ENCODE data around the gene GATA2.

The GATA2 gene

GRCh38 chr3:128487813-128488635 lies 5.0 kb downstream of the GATA2 start:
- peak; percentile 87 to 99 for DNase-seq

GRCh38 chr3:128487538-128487812 lies 5.5 kb downstream of the GATA2 start:
- DNase-seq = no peak

GRCh38 chr3:128486681-128487537 lies 6.1 kb downstream of the GATA2 start:
- DNase-seq = peak in 1 of 2 experiments; percentile 78

GRCh38 chr3:128486205-128486628 lies 6.8 kb downstream of the GATA2 start:
- DNase-seq = no peak

- DNase-seq = peak in 1 of 2 experiments; percentile 57
These were observed 7.5 kb downstream of the GATA2 start for GRCh38 chr3:128485282-128486204.

- peak; percentile 30 to 65 for DNase-seq
These were observed 8.4 kb downstream of the GATA2 start for GRCh38 chr3:128484404-128485281.

GRCh38 chr3:128483657-128484403 lies 9.2 kb downstream of the GATA2 start:
- peak; percentile 43 to 78 for DNase-seq

- peak in 1 of 2 experiments; percentile 52 for DNase-seq
These were observed 10.0 kb downstream of the GATA2 start for GRCh38 chr3:128482666-128483656.

- peak in 1 of 2 experiments; percentile 55 for DNase-seq
These were observed 10.8 kb downstream of the GATA2 start for GRCh38 chr3:128482175-128482574.

- DNase-seq = peak; percentile 85 to 97
These were observed 11.5 kb downstream of the GATA2 start for GRCh38 chr3:128481438-128481942.

- no peak for DNase-seq
These were observed 12.1 kb downstream of the GATA2 start for GRCh38 chr3:128480717-128481437.

- no peak for DNase-seq
These were observed 12.7 kb downstream of the GATA2 start for GRCh38 chr3:128480278-128480677.

GRCh38 chr3:128479558-128480086 lies 13.4 kb downstream of the GATA2 start:
- no peak for DNase-seq

- DNase-seq = no peak
These were observed 14.2 kb downstream of the GATA2 start for GRCh38 chr3:128478576-128479506.

- no peak for DNase-seq
These were observed 16.3 kb downstream of the GATA2 start for GRCh38 chr3:128476659-128477058.

GRCh38 chr3:128475355-128475754 lies 17.6 kb downstream of the GATA2 start:
- no peak for DNase-seq

- no peak for DNase-seq
These were observed 19.3 kb downstream of the GATA2 start for GRCh38 chr3:128473737-128474136.

- DNase-seq = peak; percentile 15 to 83
These were observed 19.9 kb downstream of the GATA2 start for GRCh38 chr3:128473180-128473519.

Measured in NCI-H526 (cell line).